Amygdala (tissue), 56 donors: Measurements from ENCODE around the gene MEF2D.

Experiments
- DNase-seq, 56 donors: peaks; one replicate each; lab custom pipeline; 2025; lab: John Stamatoyannopoulos, UW

MEF2D gene

GRCh38 chr1:156419854-156420204, 80.7 kb downstream of the MEF2D start:
- no peak for DNase-seq

GRCh38 chr1:156418416-156419070, 82.0 kb downstream of the MEF2D start:
- DNase-seq: no peak

DNA sequence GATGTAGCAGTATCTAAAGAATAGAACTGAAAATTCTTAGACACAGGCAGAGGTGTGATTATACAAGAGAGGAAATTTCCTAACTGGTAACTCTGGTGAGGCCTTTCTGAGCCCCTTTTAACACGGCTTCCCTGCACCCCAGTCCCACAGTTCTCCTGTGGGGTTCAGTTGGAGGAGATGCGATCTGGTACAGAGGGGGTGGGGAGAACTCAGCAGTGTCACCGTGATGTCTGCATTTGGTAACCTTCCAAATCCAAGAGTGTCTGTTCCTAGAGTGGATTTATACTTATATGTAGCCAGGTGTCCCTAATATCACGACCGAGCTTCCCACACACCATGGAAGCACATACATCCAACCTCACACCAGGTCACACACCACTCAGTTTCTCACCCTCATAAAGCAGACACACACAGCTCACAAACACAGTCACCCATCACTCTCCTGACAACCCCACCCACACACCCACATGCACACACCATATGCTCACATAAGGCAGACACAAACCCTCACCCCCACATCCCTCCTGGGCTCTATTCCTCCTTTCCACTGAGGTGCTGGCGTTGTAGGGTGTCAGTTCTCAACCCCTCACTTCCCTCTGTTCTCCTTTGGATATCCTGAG, 83.1 kb downstream of the MEF2D start:
- DNase-seq: peak in 14 of 56 donors; percentile 19 to 71 (median 42)

GRCh38 chr1:156416993-156417392, 83.6 kb downstream of the MEF2D start:
- peak in 1 of 56 donors; percentile 28 for DNase-seq

- peak in 4 of 56 donors; percentile 30 to 47 (median 45) for DNase-seq
These were observed 86.0 kb downstream of the MEF2D start for GRCh38 chr1:156414461-156415064.
